Type B pancreatic cell (in vitro differentiated cells): Measurements from ENCODE around the gene ZNF362. TPM values are rescaled to one million over a fixed set of nuclear protein-coding genes. Genes with fewer than 3 reads are reported as not detected.

Experiments
- DNase-seq: peaks from one replicate; pipeline ENCODE4 v3.0.0; 2021; ENCODE audit warnings: mixed read lengths; ENCODE audit not compliant: unreplicated experiment; ENCODE audit errors: extremely low spot score
- H3K27ac Mint-ChIP-seq: 2 replicates; pipeline ENCODE4 v1.8.0; 2021; ENCODE audit warnings: mild to moderate bottlenecking, mixed read lengths
- H3K27me3 Mint-ChIP-seq: 2 replicates; pipeline ENCODE4 v1.8.0; 2021; ENCODE audit warnings: mixed read lengths
- H3K36me3 Mint-ChIP-seq: 2 replicates; pipeline ENCODE4 v1.8.0; 2021; ENCODE audit warnings: mixed read lengths
- H3K4me1 Mint-ChIP-seq: one replicate; pipeline ENCODE4 v1.8.0; 2021; ENCODE audit warnings: mixed read lengths; ENCODE audit not compliant: unreplicated experiment
- H3K4me3 Mint-ChIP-seq: 2 replicates; pipeline ENCODE4 v1.8.0; 2021; ENCODE audit warnings: mild to moderate bottlenecking, mixed read lengths
- H3K9me3 Mint-ChIP-seq: 2 replicates; pipeline ENCODE4 v1.8.0; 2021; ENCODE audit warnings: mixed read lengths
- CTCF ChIP-seq: fragments of 200-600 bp; sonication (generic); conservative IDR thresholded peaks from 2 replicates; pipeline ENCODE4 v1.5.0; 2021; ENCODE audit warnings: antibody characterized with exemption, mild to moderate bottlenecking
- total RNA-seq: library from RNA; stranded (reverse); gene quantifications from 2 replicates; pipeline ENCODE4 v1.2.1, GENCODE V29; 2021; ENCODE audit warnings: low replicate concordance

ZNF362 gene
- total RNA-seq, 1 donor from 2014 or later, result 66.5 TPM

- TF ChIP-seq CTCF, result no peak
- Mint-ChIP-seq H3K4me1 (peaks cover 53% of the 10 kb centered on the region), H3K4me3 (peak overlapping the region; percentile 67), H3K9me3 (no peaks in the 10 kb centered on the region), H3K36me3 (peaks cover 20% of the 10 kb centered on the region), H3K27me3 (peaks cover 3% of the 10 kb centered on the region), H3K27ac (peak overlapping the region; percentile 77)
- no peak for DNase-seq
Measured at GRCh38 chr1:33259879-33260278, 3.6 kb downstream of the ZNF362 start.

- peak overlapping the region; percentile 77 for H3K27ac Mint-ChIP-seq
- no peak for DNase-seq
- H3K4me3 Mint-ChIP-seq, result peak overlapping the region; percentile 67
- H3K4me1 Mint-ChIP-seq, result peaks cover 53% of the 10 kb centered on the region
- no peak for TF ChIP-seq CTCF
- peaks cover 20% of the 10 kb centered on the region for H3K36me3 Mint-ChIP-seq
- H3K9me3 Mint-ChIP-seq, result no peaks in the 10 kb centered on the region
- H3K27me3 Mint-ChIP-seq, result peaks cover 3% of the 10 kb centered on the region
Measured at GRCh38 chr1:33260439-33260838, 4.1 kb downstream of the ZNF362 start.

GRCh38 chr1:33261344-33261743 is 5.1 kb downstream of the ZNF362 start:
- H3K9me3 Mint-ChIP-seq, result no peaks in the 10 kb centered on the region
- peaks cover 59% of the 10 kb centered on the region for H3K4me1 Mint-ChIP-seq
- TF ChIP-seq CTCF, result no peak
- peaks cover 3% of the 10 kb centered on the region for H3K27me3 Mint-ChIP-seq
- H3K27ac Mint-ChIP-seq, result peak overlapping the region; percentile 48
- peaks cover 20% of the 10 kb centered on the region for H3K36me3 Mint-ChIP-seq
- no peak for DNase-seq
- H3K4me3 Mint-ChIP-seq, result no peak overlapping the region

GRCh38 chr1:33263890-33264504 is 7.7 kb downstream of the ZNF362 start:
- H3K9me3 Mint-ChIP-seq, result no peaks in the 10 kb centered on the region
- DNase-seq, result no peak
- H3K27me3 Mint-ChIP-seq, result no peaks in the 10 kb centered on the region
- peaks cover 60% of the 10 kb centered on the region for H3K4me1 Mint-ChIP-seq
- no peak overlapping the region for H3K27ac Mint-ChIP-seq
- no peak for TF ChIP-seq CTCF
- no peak overlapping the region for H3K4me3 Mint-ChIP-seq
- H3K36me3 Mint-ChIP-seq, result peaks cover 20% of the 10 kb centered on the region

GRCh38 chr1:33265780-33266605 is 9.7 kb downstream of the ZNF362 start:
- H3K27me3 Mint-ChIP-seq, result no peaks in the 10 kb centered on the region
- no peaks in the 10 kb centered on the region for H3K9me3 Mint-ChIP-seq
- no peak overlapping the region for H3K27ac Mint-ChIP-seq
- TF ChIP-seq CTCF, result no peak
- peaks cover 49% of the 10 kb centered on the region for H3K4me1 Mint-ChIP-seq
- peaks cover 14% of the 10 kb centered on the region for H3K36me3 Mint-ChIP-seq
- no peak for DNase-seq
- no peak overlapping the region for H3K4me3 Mint-ChIP-seq
